ENCODE measurements around the gene ZFP64.
"Not testable (repeated sequence)": the region's sequence is repeated elsewhere in the genome, so short reads cannot be mapped to it uniquely, and the experiment has no call there.

The ZFP64 gene

GRCh38 chr20:52234302-52235045 lies 42.9 kb upstream of the ZFP64 start:
- H3K4me3 ChIP-seq (ENCODE audit: low read depth, low read length), result no peak overlapping the region
- no peak for DNase-seq (ENCODE audit: low read depth)
- TF ChIP-seq POLR2A (IDR thresholded peaks at IDR 0.05; ENCODE audit: extremely low read depth, insufficient read length), result no peak
- no peak for TF ChIP-seq MYC (IDR thresholded peaks at IDR 0.05; ENCODE audit: low read depth, low read length)
- TF ChIP-seq, protein P1, sequence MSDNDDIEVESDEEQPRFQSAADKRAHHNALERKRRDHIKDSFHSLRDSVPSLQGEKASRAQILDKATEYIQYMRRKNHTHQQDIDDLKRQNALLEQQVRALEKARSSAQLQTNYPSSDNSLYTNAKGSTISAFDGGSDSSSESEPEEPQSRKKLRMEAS (IDR thresholded peaks at IDR 0.05; ENCODE audit: low read depth, low read length), result no peak
- TF ChIP-seq, protein P2, sequence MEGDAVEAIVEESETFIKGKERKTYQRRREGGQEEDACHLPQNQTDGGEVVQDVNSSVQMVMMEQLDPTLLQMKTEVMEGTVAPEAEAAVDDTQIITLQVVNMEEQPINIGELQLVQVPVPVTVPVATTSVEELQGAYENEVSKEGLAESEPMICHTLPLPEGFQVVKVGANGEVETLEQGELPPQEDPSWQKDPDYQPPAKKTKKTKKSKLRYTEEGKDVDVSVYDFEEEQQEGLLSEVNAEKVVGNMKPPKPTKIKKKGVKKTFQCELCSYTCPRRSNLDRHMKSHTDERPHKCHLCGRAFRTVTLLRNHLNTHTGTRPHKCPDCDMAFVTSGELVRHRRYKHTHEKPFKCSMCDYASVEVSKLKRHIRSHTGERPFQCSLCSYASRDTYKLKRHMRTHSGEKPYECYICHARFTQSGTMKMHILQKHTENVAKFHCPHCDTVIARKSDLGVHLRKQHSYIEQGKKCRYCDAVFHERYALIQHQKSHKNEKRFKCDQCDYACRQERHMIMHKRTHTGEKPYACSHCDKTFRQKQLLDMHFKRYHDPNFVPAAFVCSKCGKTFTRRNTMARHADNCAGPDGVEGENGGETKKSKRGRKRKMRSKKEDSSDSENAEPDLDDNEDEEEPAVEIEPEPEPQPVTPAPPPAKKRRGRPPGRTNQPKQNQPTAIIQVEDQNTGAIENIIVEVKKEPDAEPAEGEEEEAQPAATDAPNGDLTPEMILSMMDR (IDR thresholded peaks at IDR 0.05; ENCODE audit: low read depth, low read length), result no peak

DNA sequence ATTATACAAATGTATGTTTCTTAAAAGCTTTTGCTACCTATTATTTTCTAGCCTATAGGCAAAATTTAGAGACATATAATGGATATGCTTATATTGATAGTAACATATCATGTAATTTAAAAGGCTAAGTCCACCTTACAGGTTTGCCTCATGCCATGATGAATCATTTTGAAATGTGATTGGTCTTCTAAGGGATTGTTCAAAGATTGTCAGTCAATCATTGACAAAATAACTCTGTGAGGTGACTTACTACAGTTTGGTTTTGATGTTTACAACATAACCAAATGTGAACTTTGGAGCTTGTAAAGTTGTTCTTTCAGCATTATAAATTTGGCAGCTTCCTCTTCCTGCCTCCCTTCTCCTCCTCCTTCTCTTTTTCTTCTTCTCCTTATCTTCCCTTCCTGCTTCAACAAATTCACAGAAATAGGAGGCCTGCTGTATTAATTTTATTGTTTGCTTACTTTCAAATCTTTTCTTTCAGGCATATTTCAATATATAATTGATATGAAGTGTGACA lies 39.7 kb upstream of the ZFP64 start:
- DNase-seq (ENCODE audit: low read depth), result no peak
- TF ChIP-seq, protein P2 (IDR thresholded peaks at IDR 0.05; ENCODE audit: low read depth, low read length), result no peak
- TF ChIP-seq POLR2A (IDR thresholded peaks at IDR 0.05; ENCODE audit: extremely low read depth, insufficient read length) (no peak), MYC (IDR thresholded peaks at IDR 0.05; ENCODE audit: low read depth, low read length) (no peak)
- TF ChIP-seq, protein P1 (IDR thresholded peaks at IDR 0.05; ENCODE audit: low read depth, low read length), result no peak
- no peak overlapping the region for H3K4me3 ChIP-seq (ENCODE audit: low read depth, low read length)

DNA sequence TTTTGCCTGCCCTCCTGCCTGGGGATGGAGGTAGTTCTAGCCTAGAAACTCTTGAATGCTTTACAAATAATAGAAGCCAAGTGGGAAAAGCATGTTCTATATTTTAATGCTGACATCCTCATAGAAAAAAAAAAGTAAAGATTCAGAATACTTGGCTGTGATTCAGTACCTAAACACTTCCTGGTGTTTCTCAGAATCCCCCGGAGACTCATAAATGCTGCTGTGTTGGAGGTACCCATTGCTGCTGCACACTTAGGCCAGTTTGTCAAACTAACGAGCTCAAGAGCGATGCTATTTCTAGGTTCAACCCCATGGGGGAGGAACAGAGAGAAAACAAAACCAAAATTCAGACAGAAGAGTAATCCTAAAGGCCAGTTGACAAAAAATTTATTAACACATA lies 38.8 kb upstream of the ZFP64 start:
- peak; percentile 48 for DNase-seq (ENCODE audit: low read depth)
- TF ChIP-seq, protein P2 (IDR thresholded peaks at IDR 0.05; ENCODE audit: low read depth, low read length), result no peak
- TF ChIP-seq POLR2A (IDR thresholded peaks at IDR 0.05; ENCODE audit: extremely low read depth, insufficient read length), result no peak
- no peak overlapping the region for H3K4me3 ChIP-seq (ENCODE audit: low read depth, low read length)

GRCh38 chr20:52229346-52229745 lies 37.8 kb upstream of the ZFP64 start:
- DNase-seq (ENCODE audit: low read depth); H3K4me3 ChIP-seq (ENCODE audit: low read depth, low read length): not testable (repeated sequence)

- TF ChIP-seq, protein P2 (IDR thresholded peaks at IDR 0.05; ENCODE audit: low read depth, low read length), result no peak
- no peak for TF ChIP-seq POLR2A (IDR thresholded peaks at IDR 0.05; ENCODE audit: extremely low read depth, insufficient read length)
- TF ChIP-seq, protein P1 (IDR thresholded peaks at IDR 0.05; ENCODE audit: low read depth, low read length), result no peak
- no peak for TF ChIP-seq MYC (IDR thresholded peaks at IDR 0.05; ENCODE audit: low read depth, low read length)
- no peak for DNase-seq (ENCODE audit: low read depth)
- H3K4me3 ChIP-seq (ENCODE audit: low read depth, low read length), result no peak overlapping the region
Measured at GRCh38 chr20:52226370-52226769, 34.8 kb upstream of the ZFP64 start.

DNA sequence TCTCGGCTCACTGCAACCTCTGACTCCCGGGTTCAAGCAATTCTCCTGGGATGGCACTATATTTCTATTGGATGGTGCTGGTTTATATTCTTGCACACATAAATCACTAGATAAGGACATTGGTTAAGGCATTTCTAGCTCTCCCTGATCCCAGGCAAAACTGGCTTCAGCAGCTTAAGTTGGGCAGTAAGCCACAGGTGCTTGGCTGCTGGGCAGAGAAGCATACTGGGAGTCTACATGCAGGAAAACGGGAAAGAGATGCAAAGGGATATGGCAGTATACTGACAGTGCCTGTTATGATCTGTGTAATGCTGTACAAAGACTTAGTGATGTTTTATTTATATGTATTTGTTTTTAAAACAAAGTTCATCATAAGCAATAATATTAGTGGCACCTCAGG lies 33.3 kb upstream of the ZFP64 start:
- TF ChIP-seq, protein P2 (IDR thresholded peaks at IDR 0.05; ENCODE audit: low read depth, low read length), result no peak
- TF ChIP-seq, protein P1 (IDR thresholded peaks at IDR 0.05; ENCODE audit: low read depth, low read length), result no peak
- TF ChIP-seq MYC (IDR thresholded peaks at IDR 0.05; ENCODE audit: low read depth, low read length), result no peak
- no peak for TF ChIP-seq POLR2A (IDR thresholded peaks at IDR 0.05; ENCODE audit: extremely low read depth, insufficient read length)
- DNase-seq (ENCODE audit: low read depth), result no peak
- no peak overlapping the region for H3K4me3 ChIP-seq (ENCODE audit: low read depth, low read length)

DNA sequence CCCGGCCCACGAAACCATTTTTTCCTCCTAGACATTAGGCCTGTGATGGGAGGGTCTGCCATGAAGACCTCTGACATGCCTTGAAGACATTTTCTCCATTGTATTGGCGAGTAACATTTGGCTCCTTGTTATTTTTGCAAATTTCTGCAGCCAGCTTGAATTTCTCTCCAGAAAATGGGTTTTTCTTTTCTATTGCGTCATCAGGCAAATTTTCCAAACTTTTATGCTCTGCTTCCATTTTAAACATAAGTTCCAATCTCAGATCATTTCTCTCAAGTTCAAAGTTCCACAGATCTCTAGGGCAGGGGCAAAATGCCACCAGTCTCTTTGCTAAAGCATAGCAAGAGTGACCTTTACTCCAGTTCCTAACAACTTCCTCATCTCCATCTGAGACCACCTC lies 29.8 kb upstream of the ZFP64 start:
- H3K4me3 ChIP-seq (ENCODE audit: low read depth, low read length); DNase-seq (ENCODE audit: low read depth): not testable (repeated sequence)

GRCh38 chr20:52220891-52221290 lies 29.3 kb upstream of the ZFP64 start:
- not testable (repeated sequence) for DNase-seq (ENCODE audit: low read depth); H3K4me3 ChIP-seq (ENCODE audit: low read depth, low read length)
